ENCODE measurements around the gene RAP1GDS1. TPM values are rescaled to one million over a fixed set of nuclear protein-coding genes. Genes with fewer than 3 reads are reported as not detected.

RAP1GDS1 gene
- total and polyA plus RNA-seq, 2 of the 13 experiments (the other 11 are each of a cell fraction or from before 2014, with no cell fraction given) = 19.3 to 42.5 TPM

DNA sequence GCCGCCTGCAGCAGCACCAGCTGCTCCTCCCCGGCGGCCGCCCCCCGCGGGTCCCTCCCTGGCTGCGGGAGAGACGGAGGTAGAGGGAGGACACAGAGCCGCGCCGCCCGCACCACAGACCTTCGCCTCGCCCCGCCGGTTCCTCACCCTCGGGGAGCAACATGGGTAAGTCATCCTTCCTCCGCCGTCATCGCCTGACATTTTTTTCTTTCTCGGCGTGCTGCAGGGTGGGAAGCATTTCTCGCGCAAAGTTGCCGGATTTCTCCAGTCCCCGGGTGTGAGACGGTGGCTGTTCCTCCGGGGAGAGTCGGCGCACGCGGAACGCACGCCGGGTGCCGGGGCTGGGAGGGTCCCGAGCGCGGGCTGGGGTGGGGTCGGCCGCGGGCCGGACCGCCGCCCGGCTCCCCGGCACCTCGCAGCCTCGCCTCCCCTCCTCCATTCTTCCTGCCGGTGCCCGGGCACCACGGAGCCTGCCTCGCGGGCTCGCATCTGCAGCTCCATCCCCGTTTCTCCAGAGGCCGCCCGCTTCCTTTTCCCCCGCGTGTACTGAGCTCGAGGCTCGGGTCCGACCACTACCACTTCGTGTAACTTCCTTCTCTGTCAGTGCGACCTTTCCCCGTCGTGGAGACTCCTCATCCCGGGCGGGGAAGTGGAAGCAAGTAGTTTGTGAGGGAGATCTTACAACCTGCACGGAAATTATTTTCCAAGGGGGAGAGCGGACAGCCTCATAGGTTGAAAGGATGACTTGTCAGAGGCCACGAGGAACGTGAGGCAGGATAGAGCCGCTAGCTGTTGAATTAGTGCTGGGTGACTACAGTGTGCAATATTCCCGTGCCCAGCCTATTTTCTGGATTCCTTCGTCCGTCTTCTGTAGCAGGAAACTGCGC is 464 bp downstream of the RAP1GDS1 start (continued):
- TF ChIP-seq, protein P1, sequence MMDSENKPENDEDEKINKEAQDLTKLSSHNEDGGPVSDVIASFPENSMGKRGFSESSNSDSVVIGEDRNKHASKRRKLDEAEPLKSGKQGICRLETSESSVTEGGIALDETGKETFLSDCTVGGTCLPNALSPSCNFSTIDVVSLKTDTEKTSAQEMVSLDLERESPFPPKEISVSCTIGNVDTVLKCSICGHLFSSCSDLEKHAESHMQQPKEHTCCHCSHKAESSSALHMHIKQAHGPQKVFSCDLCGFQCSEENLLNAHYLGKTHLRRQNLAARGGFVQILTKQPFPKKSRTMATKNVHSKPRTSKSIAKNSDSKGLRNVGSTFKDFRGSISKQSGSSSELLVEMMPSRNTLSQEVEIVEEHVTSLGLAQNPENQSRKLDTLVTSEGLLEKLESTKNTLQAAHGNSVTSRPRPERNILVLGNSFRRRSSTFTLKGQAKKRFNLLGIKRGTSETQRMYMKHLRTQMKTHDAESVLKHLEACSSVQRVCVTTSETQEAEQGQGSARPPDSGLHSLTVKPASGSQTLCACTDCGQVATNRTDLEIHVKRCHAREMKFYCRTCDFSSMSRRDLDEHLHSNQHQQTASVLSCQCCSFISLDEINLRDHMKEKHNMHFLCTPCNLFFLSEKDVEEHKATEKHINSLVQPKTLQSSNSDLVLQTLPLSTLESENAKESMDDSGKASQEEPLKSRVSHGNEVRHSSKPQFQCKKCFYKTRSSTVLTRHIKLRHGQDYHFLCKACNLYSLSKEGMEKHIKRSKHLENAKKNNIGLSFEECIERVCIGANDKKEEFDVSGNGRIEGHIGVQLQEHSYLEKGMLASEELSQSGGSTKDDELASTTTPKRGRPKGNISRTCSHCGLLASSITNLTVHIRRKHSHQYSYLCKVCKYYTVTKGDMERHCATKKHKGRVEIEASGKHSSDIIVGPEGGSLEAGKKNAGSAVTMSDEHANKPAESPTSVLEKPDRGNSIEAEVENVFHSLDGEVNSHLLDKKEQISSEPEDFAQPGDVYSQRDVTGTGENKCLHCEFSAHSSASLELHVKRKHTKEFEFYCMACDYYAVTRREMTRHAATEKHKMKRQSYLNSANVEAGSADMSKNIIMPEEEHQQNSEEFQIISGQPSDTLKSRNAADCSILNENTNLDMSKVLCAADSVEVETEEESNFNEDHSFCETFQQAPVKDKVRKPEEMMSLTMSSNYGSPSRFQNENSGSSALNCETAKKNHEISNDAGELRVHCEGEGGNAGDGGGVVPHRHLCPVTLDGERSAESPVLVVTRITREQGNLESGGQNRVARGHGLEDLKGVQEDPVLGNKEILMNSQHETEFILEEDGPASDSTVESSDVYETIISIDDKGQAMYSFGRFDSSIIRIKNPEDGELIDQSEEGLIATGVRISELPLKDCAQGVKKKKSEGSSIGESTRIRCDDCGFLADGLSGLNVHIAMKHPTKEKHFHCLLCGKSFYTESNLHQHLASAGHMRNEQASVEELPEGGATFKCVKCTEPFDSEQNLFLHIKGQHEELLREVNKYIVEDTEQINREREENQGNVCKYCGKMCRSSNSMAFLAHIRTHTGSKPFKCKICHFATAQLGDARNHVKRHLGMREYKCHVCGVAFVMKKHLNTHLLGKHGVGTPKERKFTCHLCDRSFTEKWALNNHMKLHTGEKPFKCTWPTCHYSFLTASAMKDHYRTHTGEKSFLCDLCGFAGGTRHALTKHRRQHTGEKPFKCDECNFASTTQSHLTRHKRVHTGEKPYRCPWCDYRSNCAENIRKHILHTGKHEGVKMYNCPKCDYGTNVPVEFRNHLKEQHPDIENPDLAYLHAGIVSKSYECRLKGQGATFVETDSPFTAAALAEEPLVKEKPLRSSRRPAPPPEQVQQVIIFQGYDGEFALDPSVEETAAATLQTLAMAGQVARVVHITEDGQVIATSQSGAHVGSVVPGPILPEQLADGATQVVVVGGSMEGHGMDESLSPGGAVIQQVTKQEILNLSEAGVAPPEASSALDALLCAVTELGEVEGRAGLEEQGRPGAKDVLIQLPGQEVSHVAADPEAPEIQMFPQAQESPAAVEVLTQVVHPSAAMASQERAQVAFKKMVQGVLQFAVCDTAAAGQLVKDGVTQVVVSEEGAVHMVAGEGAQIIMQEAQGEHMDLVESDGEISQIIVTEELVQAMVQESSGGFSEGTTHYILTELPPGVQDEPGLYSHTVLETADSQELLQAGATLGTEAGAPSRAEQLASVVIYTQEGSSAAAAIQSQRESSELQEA (CRISPR knock-in tag; IDR thresholded peaks at IDR 0.05; ENCODE audit: not compliant biosample characterization) = no peak
- no peak for TF ChIP-seq MIER3 (CRISPR knock-in tag; IDR thresholded peaks at IDR 0.05; ENCODE audit: borderline replicate concordance)
- no peak for TF ChIP-seq TEF (CRISPR knock-in tag; IDR thresholded peaks at IDR 0.05)
- TF ChIP-seq ZNF431 (CRISPR knock-in tag; IDR thresholded peaks at IDR 0.05; ENCODE audit: borderline replicate concordance, low read depth) = no peak
- TF ChIP-seq, protein P2, sequence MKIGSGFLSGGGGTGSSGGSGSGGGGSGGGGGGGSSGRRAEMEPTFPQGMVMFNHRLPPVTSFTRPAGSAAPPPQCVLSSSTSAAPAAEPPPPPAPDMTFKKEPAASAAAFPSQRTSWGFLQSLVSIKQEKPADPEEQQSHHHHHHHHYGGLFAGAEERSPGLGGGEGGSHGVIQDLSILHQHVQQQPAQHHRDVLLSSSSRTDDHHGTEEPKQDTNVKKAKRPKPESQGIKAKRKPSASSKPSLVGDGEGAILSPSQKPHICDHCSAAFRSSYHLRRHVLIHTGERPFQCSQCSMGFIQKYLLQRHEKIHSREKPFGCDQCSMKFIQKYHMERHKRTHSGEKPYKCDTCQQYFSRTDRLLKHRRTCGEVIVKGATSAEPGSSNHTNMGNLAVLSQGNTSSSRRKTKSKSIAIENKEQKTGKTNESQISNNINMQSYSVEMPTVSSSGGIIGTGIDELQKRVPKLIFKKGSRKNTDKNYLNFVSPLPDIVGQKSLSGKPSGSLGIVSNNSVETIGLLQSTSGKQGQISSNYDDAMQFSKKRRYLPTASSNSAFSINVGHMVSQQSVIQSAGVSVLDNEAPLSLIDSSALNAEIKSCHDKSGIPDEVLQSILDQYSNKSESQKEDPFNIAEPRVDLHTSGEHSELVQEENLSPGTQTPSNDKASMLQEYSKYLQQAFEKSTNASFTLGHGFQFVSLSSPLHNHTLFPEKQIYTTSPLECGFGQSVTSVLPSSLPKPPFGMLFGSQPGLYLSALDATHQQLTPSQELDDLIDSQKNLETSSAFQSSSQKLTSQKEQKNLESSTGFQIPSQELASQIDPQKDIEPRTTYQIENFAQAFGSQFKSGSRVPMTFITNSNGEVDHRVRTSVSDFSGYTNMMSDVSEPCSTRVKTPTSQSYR (CRISPR knock-in tag; IDR thresholded peaks at IDR 0.05; ENCODE audit: borderline replicate concordance) = no peak
- TF ChIP-seq CHCHD3 (CRISPR knock-in tag; IDR thresholded peaks at IDR 0.05) = no peak
- no peak for TF ChIP-seq ZNF75D (CRISPR knock-in tag; IDR thresholded peaks at IDR 0.05; ENCODE audit: borderline replicate concordance)
- no peak for TF ChIP-seq JARID2 (CRISPR knock-in tag; IDR thresholded peaks at IDR 0.05; ENCODE audit: insufficient replicate concordance)
- no peak for TF ChIP-seq ATF7 (IDR thresholded peaks at IDR 0.05)
- no peak for TF ChIP-seq ATF7 (CRISPR knock-in tag; IDR thresholded peaks at IDR 0.05)
- TF ChIP-seq GMEB1 (CRISPR knock-in tag; IDR thresholded peaks at IDR 0.05; ENCODE audit: borderline replicate concordance) = no peak
- no peak for TF ChIP-seq HNRNPH1 (optimal IDR thresholded peaks at IDR 0.05; ENCODE audit: low read depth, low read length)
- no peak for TF ChIP-seq U2AF2 (IDR thresholded peaks at IDR 0.05; ENCODE audit: low read depth, low read length)
- TF ChIP-seq CC2D1A (CRISPR knock-in tag; IDR thresholded peaks at IDR 0.05) = no peak

All from HepG2 (cell line).